Measurements from ENCODE around the gene C9orf78. TPM values are rescaled to one million over a fixed set of nuclear protein-coding genes. Genes with fewer than 3 reads are reported as not detected.

Gene C9orf78
- total and polyA plus RNA-seq, 9 of the 15 experiments (the other 6 are each of a cell fraction or from before 2014, with no cell fraction given) = 94.6 to 266 (median 202) TPM

- TF ChIP-seq ZNF592 (IDR thresholded peaks at IDR 0.05) = no peak
- no peak for TF ChIP-seq TEAD4 (IDR thresholded peaks at IDR 0.05; ENCODE audit: low read length)
- TF ChIP-seq TEAD4 (CRISPR knock-in tag; IDR thresholded peaks at IDR 0.05; ENCODE audit: borderline replicate concordance) = no peak
- TF ChIP-seq POLR2A (conservative IDR thresholded peaks at IDR 0.05) = peak; percentile 87
- no peak for TF ChIP-seq IRF9 (tag; IDR thresholded peaks at IDR 0.05)
- peak; percentile 96 for TF ChIP-seq CTBP1 (IDR thresholded peaks at IDR 0.05; ENCODE audit: borderline replicate concordance)
- TF ChIP-seq MAZ (CRISPR knock-in tag; conservative IDR thresholded peaks at IDR 0.05 in 1 of 2, IDR thresholded peaks at IDR 0.05 in 1 of 2) = peak; percentile 61 to 82; a peak in 2 of 4 replicates
- no peak; the same call in 1 of the 2 replicates for TF ChIP-seq ZHX1 (conservative IDR thresholded peaks at IDR 0.05; ENCODE audit: low read length)
- TF ChIP-seq ZNF12 (CRISPR knock-in tag; IDR thresholded peaks at IDR 0.05) = no peak
- TF ChIP-seq ZNF511 (CRISPR knock-in tag; IDR thresholded peaks at IDR 0.05) = no peak; the same call in 1 of the 2 replicates
These were observed 32.0 kb downstream of the C9orf78 start, which contains the start of gene TOR1B (continued) for GRCh38 chr9:129802833-129803675.
